Activated naive CD4-positive, alpha-beta T cell treated with anti-CD3 and anti-CD28 coated beads, Interleukin-2, amount 50 U/mL, for 72 hours (primary cell): ENCODE results near the gene GRAMD2A. TPM values are rescaled to one million over a fixed set of nuclear protein-coding genes. Genes with fewer than 3 reads are reported as not detected.

Experiments used
- ATAC-seq, 2 donors: fragments of 150-1000 bp; cut with Tn5 transposase; 2 replicates each; pipeline ENCODE4 v1.10.0; 2021; ENCODE audit warnings: mild to moderate bottlenecking in 2 of 2, moderate library complexity in 2 of 2
- DNase-seq, 2 donors: peaks; one replicate each; pipeline ENCODE4 v3.0.0; 2021 to 2022; ENCODE audit warnings: low spot score in 2 of 2
- H3K27ac Mint-ChIP-seq, 2 donors: one replicate each; pipeline ENCODE4 v1.8.0; 2022; ENCODE audit warnings: mild to moderate bottlenecking in 2 of 2, mixed read lengths in 2 of 2
- H3K36me3 Mint-ChIP-seq, 2 donors: one replicate each; pipeline ENCODE4 v1.8.0; 2022; ENCODE audit warnings: mixed read lengths in 2 of 2
- H3K9me3 Mint-ChIP-seq, 2 donors: one replicate each; pipeline ENCODE4 v1.8.0; 2022; ENCODE audit warnings: mixed read lengths in 2 of 2
- total RNA-seq, 2 donors: library from RNA; stranded (reverse); gene quantifications; one replicate each; pipeline ENCODE4 v1.2.3, GENCODE V29; 2022

The GRAMD2A gene
- total RNA-seq, 2 donors from 2014 or later = not detected

GRCh38 chr15:72167445-72167844 is 30.1 kb downstream of the GRAMD2A start:
- DNase-seq = no peak
- no peaks in the 10 kb centered on the region for H3K9me3 Mint-ChIP-seq
- no peak for ATAC-seq
- H3K36me3 Mint-ChIP-seq = no peaks in the 10 kb centered on the region
- H3K27ac Mint-ChIP-seq = peak overlapping the region in 1 of 2 donors; percentile 13

GRCh38 chr15:72166716-72167417 is 30.7 kb downstream of the GRAMD2A start:
- ATAC-seq (no peak), DNase-seq (no peak)
- Mint-ChIP-seq H3K9me3 (no peaks in the 10 kb centered on the region), H3K27ac (peak overlapping the region in 1 of 2 donors; percentile 13), H3K36me3 (no peaks in the 10 kb centered on the region)

GRCh38 chr15:72163719-72164118 is 33.9 kb downstream of the GRAMD2A start:
- Mint-ChIP-seq H3K9me3 (no peaks in the 10 kb centered on the region), H3K27ac (no peak overlapping the region), H3K36me3 (no peaks in the 10 kb centered on the region)
- ATAC-seq (no peak), DNase-seq (no peak)

GRCh38 chr15:72162569-72162968 is 35.0 kb downstream of the GRAMD2A start:
- no peaks in the 10 kb centered on the region for H3K9me3 Mint-ChIP-seq
- DNase-seq (no peak), ATAC-seq (no peak)
- H3K27ac Mint-ChIP-seq = no peak overlapping the region
- H3K36me3 Mint-ChIP-seq = no peaks in the 10 kb centered on the region

GRCh38 chr15:72161361-72162132 is 36.0 kb downstream of the GRAMD2A start:
- no peaks in the 10 kb centered on the region for H3K9me3 Mint-ChIP-seq
- H3K27ac Mint-ChIP-seq = peak overlapping the region in 1 of 2 donors; percentile 8
- no peaks in the 10 kb centered on the region for H3K36me3 Mint-ChIP-seq
- ATAC-seq = no peak
- no peak for DNase-seq

GRCh38 chr15:72160696-72161245 is 36.8 kb downstream of the GRAMD2A start:
- ATAC-seq = no peak
- H3K9me3 Mint-ChIP-seq = no peaks in the 10 kb centered on the region

GRCh38 chr15:72156928-72157327 is 40.7 kb downstream of the GRAMD2A start:
- Mint-ChIP-seq H3K9me3 (no peaks in the 10 kb centered on the region), H3K27ac (no peak overlapping the region), H3K36me3 (no peaks in the 10 kb centered on the region)
- DNase-seq (no peak), ATAC-seq (no peak)

More at GRCh38 chr15:72160696-72161245, 36.8 kb downstream of the GRAMD2A start:
- H3K36me3 Mint-ChIP-seq = no peaks in the 10 kb centered on the region
- no peak for DNase-seq
- no peak overlapping the region for H3K27ac Mint-ChIP-seq

GRCh38 chr15:72155635-72156616 is 41.7 kb downstream of the GRAMD2A start:
- peak; percentile 75 to 85 for DNase-seq
- Mint-ChIP-seq H3K9me3 (no peaks in the 10 kb centered on the region), H3K36me3 (no peaks in the 10 kb centered on the region), H3K27ac (peak overlapping the region in 1 of 2 donors; percentile 76)
- peak; percentile 96 to 97 for ATAC-seq

- Mint-ChIP-seq H3K36me3 (no peaks in the 10 kb centered on the region), H3K9me3 (no peaks in the 10 kb centered on the region), H3K27ac (peak overlapping the region in 1 of 2 donors; percentile 76)
- no peak for ATAC-seq
- DNase-seq = no peak
Observed at GRCh38 chr15:72155003-72155621, 42.5 kb downstream of the GRAMD2A start.

- H3K36me3 Mint-ChIP-seq = no peaks in the 10 kb centered on the region
- no peaks in the 10 kb centered on the region for H3K9me3 Mint-ChIP-seq
- H3K27ac Mint-ChIP-seq = no peak overlapping the region
- DNase-seq (no peak), ATAC-seq (no peak)
Observed at GRCh38 chr15:72154316-72154715, 43.3 kb downstream of the GRAMD2A start.

- no peak overlapping the region for H3K27ac Mint-ChIP-seq
- ATAC-seq = no peak
- H3K36me3 Mint-ChIP-seq = no peaks in the 10 kb centered on the region
- no peak for DNase-seq
- H3K9me3 Mint-ChIP-seq = no peaks in the 10 kb centered on the region
Observed at GRCh38 chr15:72153269-72154000, 44.2 kb downstream of the GRAMD2A start.

- Mint-ChIP-seq H3K27ac (no peak overlapping the region), H3K36me3 (no peaks in the 10 kb centered on the region), H3K9me3 (no peaks in the 10 kb centered on the region)
- ATAC-seq (no peak), DNase-seq (no peak)
Observed at GRCh38 chr15:72147418-72147817, 50.2 kb downstream of the GRAMD2A start.

GRCh38 chr15:72146934-72147333 is 50.7 kb downstream of the GRAMD2A start:
- Mint-ChIP-seq H3K9me3 (no peaks in the 10 kb centered on the region), H3K36me3 (no peaks in the 10 kb centered on the region), H3K27ac (no peak overlapping the region)
- DNase-seq = no peak
- no peak for ATAC-seq

- DNase-seq (no peak), ATAC-seq (no peak)
- Mint-ChIP-seq H3K27ac (no peak overlapping the region), H3K9me3 (no peaks in the 10 kb centered on the region), H3K36me3 (no peaks in the 10 kb centered on the region)
Observed at GRCh38 chr15:72146221-72146620, 51.4 kb downstream of the GRAMD2A start.

GRCh38 chr15:72141171-72142084 is 56.2 kb downstream of the GRAMD2A start:
- no peak for DNase-seq
- H3K27ac Mint-ChIP-seq = no peak overlapping the region
- ATAC-seq = peak in 1 of 2 donors; percentile 43
- H3K9me3 Mint-ChIP-seq = no peaks in the 10 kb centered on the region
- H3K36me3 Mint-ChIP-seq = no peaks in the 10 kb centered on the region
